HepG2 (cell line): ENCODE results near the gene PLEKHG2. TPM values are rescaled to one million over a fixed set of nuclear protein-coding genes. Genes with fewer than 3 reads are reported as not detected.

Source experiments
- CREB1 ChIP-seq, 2 experiments: fragments of 450-650 bp in 1 of 2; IDR thresholded peaks; 2 replicates each; pipeline ENCODE4 v1.6.1; 2016 to 2017; ENCODE audit warnings: control low read depth in 1 of 2, mild to moderate bottlenecking in 1 of 2, missing compliant biosample characterization in 1 of 2, missing genetic modification characterization in 1 of 2
- HNRNPK ChIP-seq: fragments of 200-400 bp; formaldehyde crosslinking; IDR thresholded peaks from 2 replicates; pipeline ENCODE4 v1.6.1; 2018; ENCODE audit warnings: low read length, low read depth, moderate library complexity, mild to moderate bottlenecking; ENCODE audit not compliant: poor library complexity, severe bottlenecking
- MIER3 ChIP-seq: IDR thresholded peaks from 2 replicates; pipeline ENCODE4 v1.6.1; 2016; ENCODE audit warnings: missing compliant biosample characterization, borderline replicate concordance
- NR2F1 ChIP-seq, 2 experiments: fragments of 450-650 bp in 1 of 2; formaldehyde crosslinking in 1 of 2; IDR thresholded peaks; 2 replicates each; pipeline versions ENCODE4 v1.5.0 to v1.6.1; 2016 to 2020; ENCODE audit warnings: mild to moderate bottlenecking in 1 of 2, missing compliant biosample characterization in 1 of 2, missing genetic modification reagents in 1 of 2, moderate library complexity in 1 of 2
- RFXAP ChIP-seq: sonication (generic); formaldehyde crosslinking; IDR thresholded peaks from 2 replicates; pipeline ENCODE4 v1.4.0; 2020; ENCODE audit warnings: missing genetic modification reagents, borderline replicate concordance
- SALL2 ChIP-seq: sonication (generic); formaldehyde crosslinking; IDR thresholded peaks from 2 replicates; pipeline ENCODE4 v1.8.1; 2023; ENCODE audit warnings: mild to moderate bottlenecking, missing genetic modification reagents, inconsistent platforms
- SOX13 ChIP-seq, 3 experiments: fragments of 450-650 bp in 1 of 3; sonication (generic) in 1 of 3; formaldehyde crosslinking in 1 of 3; IDR thresholded peaks in 2 of 3; conservative IDR thresholded peaks in 1 of 3; 2 replicates each; pipeline versions ENCODE4 v1.5.0 to v1.6.1; 2016 to 2020; ENCODE audit warnings: antibody characterized with exemption in 1 of 3, mild to moderate bottlenecking in 1 of 3, missing compliant biosample characterization in 1 of 3, missing genetic modification reagents in 1 of 3, moderate library complexity in 1 of 3
- WIZ ChIP-seq: sonication (generic); formaldehyde crosslinking; IDR thresholded peaks from 2 replicates; pipeline ENCODE4 v1.5.1; 2020; ENCODE audit warnings: mild to moderate bottlenecking, missing genetic modification reagents
- ZFP41 ChIP-seq: sonication (generic); formaldehyde crosslinking; IDR thresholded peaks from 2 replicates; pipeline ENCODE4 v1.4.0; 2020; ENCODE audit warnings: mild to moderate bottlenecking, missing genetic modification reagents, borderline replicate concordance
- ZNF777 ChIP-seq: sonication (generic); formaldehyde crosslinking; IDR thresholded peaks from 2 replicates; pipeline ENCODE4 v1.4.0; 2020; ENCODE audit warnings: missing genetic modification reagents
- polyA plus RNA-seq, 8 experiments: library from polyadenylated mRNA; depleted of rRNA in 3 of 8; stranded (reverse) in 7 of 8; unstranded in 1 of 8; fragments of >200 nt; fragmentation: Illumina TruSeq in 4 of 8; extraction: Trizol in 4 of 8; gene quantifications; 2 replicates each; pipeline versions ENCODE4 v1.2.1 to v1.2.3, GENCODE V29; 2011 to 2016; ENCODE audit warnings: low read depth in 4 of 8, missing spikeins in 1 of 8, mixed read lengths in 1 of 8; ENCODE audit not compliant: insufficient read depth in 1 of 8
- total RNA-seq, 5 experiments: library from RNA; depleted of rRNA; stranded (reverse); fragments of >200 nt; fragmentation: Illumina TruSeq; extraction: Trizol; gene quantifications; 2 replicates each; pipeline ENCODE4 v1.2.3, GENCODE V29; 2016; ENCODE audit warnings: low read depth in 1 of 5
- TF ChIP-seq, protein P1 (sequence below): sonication (generic); formaldehyde crosslinking; IDR thresholded peaks from 2 replicates; pipeline ENCODE4 v1.5.1; 2020; ENCODE audit warnings: missing genetic modification reagents, mild to moderate bottlenecking, borderline replicate concordance
- TF ChIP-seq, protein P2 (sequence below): sonication (generic); formaldehyde crosslinking; IDR thresholded peaks from 2 replicates; pipeline ENCODE4 v1.4.0; 2020; ENCODE audit warnings: missing genetic modification reagents
- TF ChIP-seq, protein P3 (sequence below): sonication (generic); formaldehyde crosslinking; IDR thresholded peaks from 2 replicates; pipeline ENCODE4 v1.4.0; 2020; ENCODE audit warnings: missing genetic modification reagents
- TF ChIP-seq, protein P4 (sequence below): sonication (generic); formaldehyde crosslinking; IDR thresholded peaks from 2 replicates; pipeline ENCODE4 v1.4.0; 2020; ENCODE audit warnings: missing genetic modification reagents, borderline replicate concordance
- TF ChIP-seq, protein P5 (sequence below): sonication (generic); formaldehyde crosslinking; IDR thresholded peaks from 2 replicates; pipeline ENCODE4 v1.8.0; 2022; ENCODE audit warnings: missing genetic modification reagents, low read depth, mild to moderate bottlenecking, borderline replicate concordance

Gene PLEKHG2
- total and polyA plus RNA-seq, 2 of the 13 experiments (the other 11 are each of a cell fraction or from before 2014, with no cell fraction given), result 3.6 to 6.8 TPM

DNA sequence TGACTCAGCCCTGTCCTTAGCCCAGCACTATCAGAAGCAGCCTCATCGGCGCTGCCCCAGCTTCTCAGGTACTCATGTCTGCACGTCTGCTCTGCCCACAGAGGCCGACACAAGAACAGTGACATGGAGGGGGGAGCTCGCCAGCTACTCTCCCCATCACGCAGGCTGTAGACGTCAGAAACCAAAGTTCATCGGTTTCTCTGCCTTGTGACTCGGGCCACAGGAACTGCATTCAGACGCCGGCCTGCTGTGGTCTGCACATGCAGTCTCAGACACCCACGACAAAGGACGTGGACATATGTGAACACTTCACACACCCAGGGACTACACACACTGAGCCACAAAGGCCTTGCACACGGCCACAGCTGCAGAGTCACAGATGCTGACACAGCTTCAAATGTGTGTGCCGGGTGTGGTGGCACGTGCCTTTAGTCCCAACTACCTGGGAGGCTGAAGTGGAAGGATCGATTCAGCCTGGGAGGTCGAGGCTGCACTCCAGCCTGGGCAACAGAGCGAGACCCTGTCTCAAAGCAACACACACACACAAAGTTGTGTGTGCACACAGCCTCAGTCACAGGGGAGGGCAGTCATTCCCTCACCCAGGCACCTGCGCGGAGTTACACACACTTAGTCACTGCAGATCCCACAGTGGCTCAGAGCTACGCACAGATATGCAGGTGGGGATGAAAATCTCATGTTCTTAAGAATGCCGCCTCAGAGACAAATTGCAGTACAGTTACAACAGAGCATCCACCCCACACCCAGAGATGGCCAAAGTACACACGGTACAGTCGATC lies 10.7 kb upstream of the PLEKHG2 start (continued):
- TF ChIP-seq, protein P1, sequence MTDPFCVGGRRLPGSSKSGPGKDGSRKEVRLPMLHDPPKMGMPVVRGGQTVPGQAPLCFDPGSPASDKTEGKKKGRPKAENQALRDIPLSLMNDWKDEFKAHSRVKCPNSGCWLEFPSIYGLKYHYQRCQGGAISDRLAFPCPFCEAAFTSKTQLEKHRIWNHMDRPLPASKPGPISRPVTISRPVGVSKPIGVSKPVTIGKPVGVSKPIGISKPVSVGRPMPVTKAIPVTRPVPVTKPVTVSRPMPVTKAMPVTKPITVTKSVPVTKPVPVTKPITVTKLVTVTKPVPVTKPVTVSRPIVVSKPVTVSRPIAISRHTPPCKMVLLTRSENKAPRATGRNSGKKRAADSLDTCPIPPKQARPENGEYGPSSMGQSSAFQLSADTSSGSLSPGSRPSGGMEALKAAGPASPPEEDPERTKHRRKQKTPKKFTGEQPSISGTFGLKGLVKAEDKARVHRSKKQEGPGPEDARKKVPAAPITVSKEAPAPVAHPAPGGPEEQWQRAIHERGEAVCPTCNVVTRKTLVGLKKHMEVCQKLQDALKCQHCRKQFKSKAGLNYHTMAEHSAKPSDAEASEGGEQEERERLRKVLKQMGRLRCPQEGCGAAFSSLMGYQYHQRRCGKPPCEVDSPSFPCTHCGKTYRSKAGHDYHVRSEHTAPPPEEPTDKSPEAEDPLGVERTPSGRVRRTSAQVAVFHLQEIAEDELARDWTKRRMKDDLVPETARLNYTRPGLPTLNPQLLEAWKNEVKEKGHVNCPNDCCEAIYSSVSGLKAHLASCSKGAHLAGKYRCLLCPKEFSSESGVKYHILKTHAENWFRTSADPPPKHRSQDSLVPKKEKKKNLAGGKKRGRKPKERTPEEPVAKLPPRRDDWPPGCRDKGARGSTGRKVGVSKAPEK, result no peak
- TF ChIP-seq HNRNPK (no peak), SOX13 (IDR thresholded peaks at IDR 0.05) (no peak), SOX13 (CRISPR knock-in tag; conservative IDR thresholded peaks at IDR 0.05 in 1 of 2, IDR thresholded peaks at IDR 0.05 in 1 of 2) (peak in 1 of 2 experiments; percentile 56; a peak in 2 of 4 replicates), ZFP41 (CRISPR knock-in tag) (0 out of 2 replicates have a peak, but pooled peaks have one; percentile 23), SALL2 (peak; percentile 1; the same call in 1 of the 2 replicates), RFXAP (peak; percentile 79; the same call in 1 of the 2 replicates), CREB1 (IDR thresholded peaks at IDR 0.05) (peak; percentile 84), CREB1 (CRISPR knock-in tag; IDR thresholded peaks at IDR 0.05) (peak; percentile 91), ZNF777 (no peak; the same call in 1 of the 2 replicates), NR2F1 (CRISPR knock-in tag; IDR thresholded peaks at IDR 0.05) (0 out of 4 replicates have a peak, but pooled peaks of 1 of the 2 experiments have one; percentile 8), WIZ (CRISPR knock-in tag) (0 out of 2 replicates have a peak, but pooled peaks have one; percentile 56), MIER3 (peak; percentile 12; the same call in 1 of the 2 replicates)
- TF ChIP-seq, protein P2, sequence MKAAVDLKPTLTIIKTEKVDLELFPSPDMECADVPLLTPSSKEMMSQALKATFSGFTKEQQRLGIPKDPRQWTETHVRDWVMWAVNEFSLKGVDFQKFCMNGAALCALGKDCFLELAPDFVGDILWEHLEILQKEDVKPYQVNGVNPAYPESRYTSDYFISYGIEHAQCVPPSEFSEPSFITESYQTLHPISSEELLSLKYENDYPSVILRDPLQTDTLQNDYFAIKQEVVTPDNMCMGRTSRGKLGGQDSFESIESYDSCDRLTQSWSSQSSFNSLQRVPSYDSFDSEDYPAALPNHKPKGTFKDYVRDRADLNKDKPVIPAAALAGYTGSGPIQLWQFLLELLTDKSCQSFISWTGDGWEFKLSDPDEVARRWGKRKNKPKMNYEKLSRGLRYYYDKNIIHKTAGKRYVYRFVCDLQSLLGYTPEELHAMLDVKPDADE (CRISPR knock-in tag), result no peak
- TF ChIP-seq, protein P3, sequence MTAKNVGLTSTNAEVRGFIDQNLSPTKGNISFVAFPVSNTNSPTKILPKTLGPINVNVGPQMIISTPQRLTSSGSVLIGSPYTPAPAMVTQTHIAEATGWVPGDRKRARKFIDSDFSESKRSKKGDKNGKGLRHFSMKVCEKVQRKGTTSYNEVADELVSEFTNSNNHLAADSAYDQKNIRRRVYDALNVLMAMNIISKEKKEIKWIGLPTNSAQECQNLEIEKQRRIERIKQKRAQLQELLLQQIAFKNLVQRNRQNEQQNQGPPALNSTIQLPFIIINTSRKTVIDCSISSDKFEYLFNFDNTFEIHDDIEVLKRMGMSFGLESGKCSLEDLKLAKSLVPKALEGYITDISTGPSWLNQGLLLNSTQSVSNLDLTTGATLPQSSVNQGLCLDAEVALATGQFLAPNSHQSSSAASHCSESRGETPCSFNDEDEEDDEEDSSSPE (CRISPR knock-in tag), result peak; percentile 47; the same call in 1 of the 2 replicates
- TF ChIP-seq, protein P4, sequence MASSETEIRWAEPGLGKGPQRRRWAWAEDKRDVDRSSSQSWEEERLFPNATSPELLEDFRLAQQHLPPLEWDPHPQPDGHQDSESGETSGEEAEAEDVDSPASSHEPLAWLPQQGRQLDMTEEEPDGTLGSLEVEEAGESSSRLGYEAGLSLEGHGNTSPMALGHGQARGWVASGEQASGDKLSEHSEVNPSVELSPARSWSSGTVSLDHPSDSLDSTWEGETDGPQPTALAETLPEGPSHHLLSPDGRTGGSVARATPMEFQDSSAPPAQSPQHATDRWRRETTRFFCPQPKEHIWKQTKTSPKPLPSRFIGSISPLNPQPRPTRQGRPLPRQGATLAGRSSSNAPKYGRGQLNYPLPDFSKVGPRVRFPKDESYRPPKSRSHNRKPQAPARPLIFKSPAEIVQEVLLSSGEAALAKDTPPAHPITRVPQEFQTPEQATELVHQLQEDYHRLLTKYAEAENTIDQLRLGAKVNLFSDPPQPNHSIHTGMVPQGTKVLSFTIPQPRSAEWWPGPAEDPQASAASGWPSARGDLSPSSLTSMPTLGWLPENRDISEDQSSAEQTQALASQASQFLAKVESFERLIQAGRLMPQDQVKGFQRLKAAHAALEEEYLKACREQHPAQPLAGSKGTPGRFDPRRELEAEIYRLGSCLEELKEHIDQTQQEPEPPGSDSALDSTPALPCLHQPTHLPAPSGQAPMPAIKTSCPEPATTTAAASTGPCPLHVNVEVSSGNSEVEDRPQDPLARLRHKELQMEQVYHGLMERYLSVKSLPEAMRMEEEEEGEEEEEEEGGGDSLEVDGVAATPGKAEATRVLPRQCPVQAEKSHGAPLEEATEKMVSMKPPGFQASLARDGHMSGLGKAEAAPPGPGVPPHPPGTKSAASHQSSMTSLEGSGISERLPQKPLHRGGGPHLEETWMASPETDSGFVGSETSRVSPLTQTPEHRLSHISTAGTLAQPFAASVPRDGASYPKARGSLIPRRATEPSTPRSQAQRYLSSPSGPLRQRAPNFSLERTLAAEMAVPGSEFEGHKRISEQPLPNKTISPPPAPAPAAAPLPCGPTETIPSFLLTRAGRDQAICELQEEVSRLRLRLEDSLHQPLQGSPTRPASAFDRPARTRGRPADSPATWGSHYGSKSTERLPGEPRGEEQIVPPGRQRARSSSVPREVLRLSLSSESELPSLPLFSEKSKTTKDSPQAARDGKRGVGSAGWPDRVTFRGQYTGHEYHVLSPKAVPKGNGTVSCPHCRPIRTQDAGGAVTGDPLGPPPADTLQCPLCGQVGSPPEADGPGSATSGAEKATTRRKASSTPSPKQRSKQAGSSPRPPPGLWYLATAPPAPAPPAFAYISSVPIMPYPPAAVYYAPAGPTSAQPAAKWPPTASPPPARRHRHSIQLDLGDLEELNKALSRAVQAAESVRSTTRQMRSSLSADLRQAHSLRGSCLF (CRISPR knock-in tag), result no peak
- TF ChIP-seq, protein P5, sequence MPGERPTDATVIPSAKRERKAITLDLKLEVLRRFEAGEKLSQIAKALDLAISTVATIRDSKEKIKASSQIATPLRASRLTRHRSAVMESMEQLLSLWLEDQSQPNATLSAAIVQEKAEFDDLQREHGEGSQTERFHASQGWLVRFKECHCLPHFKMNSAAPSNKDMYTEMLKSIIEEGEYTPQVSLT (CRISPR knock-in tag), result no peak
